Stomach (tissue), 9 donors: ENCODE measurements around the gene CEACAM5. TPM values are rescaled to one million over a fixed set of nuclear protein-coding genes. Genes with fewer than 3 reads are reported as not detected.

Experiments
- DNase-seq, 2 donors: peaks; one replicate each; pipeline versions ENCODE4 v3.0.0 to v3.0.0-alpha.2; 2013 to 2019
- H3K27ac ChIP-seq, 5 donors: fragments of 200-600 bp in 4 of 5; sonication (generic) in 4 of 5; one replicate each; pipeline ENCODE4 v1.5.1; 2013 to 2019; ENCODE audit warnings: mild to moderate bottlenecking in 1 of 5, moderate library complexity in 1 of 5
- H3K27me3 ChIP-seq, 3 donors: fragments of 200-600 bp; sonication (generic); one replicate each; pipeline ENCODE4 v1.5.1; 2017 to 2019; ENCODE audit warnings: mixed run types in 1 of 3
- H3K36me3 ChIP-seq, 4 donors: fragments of 200-600 bp; sonication (generic); 1 replicate in 3 of 4; 2 replicates in 1 of 4; pipeline ENCODE4 v1.5.1; 2016 to 2019
- H3K4me1 ChIP-seq, 4 donors: fragments of 200-600 bp; sonication (generic); one replicate each; pipeline ENCODE4 v1.5.1; 2016 to 2019
- H3K4me3 ChIP-seq, 4 donors: fragments of 200-600 bp; sonication (generic) in 3 of 4; one replicate each; pipeline ENCODE4 v1.5.1; 2016 to 2019; ENCODE audit warnings: mild to moderate bottlenecking in 1 of 4
- H3K9me3 ChIP-seq, 4 donors: fragments of 200-600 bp; sonication (generic); one replicate each; pipeline ENCODE4 v1.5.1; 2016 to 2019
- EP300 ChIP-seq: sonication (generic); formaldehyde crosslinking; IDR thresholded peaks from one replicate; pipeline ENCODE4 v1.6.1; 2017; ENCODE audit warnings: antibody characterized with exemption
- POLR2A ChIP-seq, 4 donors: fragments of 450-650 bp; IDR thresholded peaks; one replicate each; pipeline ENCODE4 v1.6.1; 2016; ENCODE audit warnings: antibody characterized with exemption in 4 of 4, control low read depth in 2 of 4, mild to moderate bottlenecking in 1 of 4, moderate library complexity in 1 of 4
- POLR2AphosphoS5 ChIP-seq, 3 donors: sonication (generic); formaldehyde crosslinking; IDR thresholded peaks; one replicate each; pipeline ENCODE4 v1.6.1; 2016; ENCODE audit warnings: antibody characterized with exemption in 3 of 3
- WGBS, 5 donors: extraction: QIAGEN DNeasy Blood & Tissue Kit in 3 of 5; methylation state at CpG; one replicate each; pipeline versions ENCODE4 v1.1.5 to v1.1.7; 2013 to 2018; 5-methylcytosine and 5-hydroxymethylcytosine counted together
- intact Hi-C: fragments of 100-400 bp; cut with DNase I; formaldehyde crosslinking; loops from one replicate; pipeline ENCODE4 v1.15.1; 2023; ENCODE audit warnings: low total_unique reads
- polyA plus RNA-seq, 3 donors: library from polyadenylated mRNA; stranded (reverse); fragments of 200-250 nt; gene quantifications; one replicate each; pipeline ENCODE4 v1.2.3, GENCODE V29; 2013
- total RNA-seq, 5 donors: library from RNA; depleted of rRNA; stranded (reverse); fragments of >200 nt; gene quantifications; one replicate each; pipeline versions ENCODE4 v1.1.0 to v1.2.3, GENCODE V29; 2014 to 2016
- TF ChIP-seq, protein P1 (sequence below), 7 experiments: fragments of 450-650 bp in 4 of 7; fragments of 200-600 bp in 3 of 7; sonication (generic) in 3 of 7; IDR thresholded peaks; one replicate each; pipeline ENCODE4 v1.5.1; 2016 to 2019; ENCODE audit warnings: antibody characterized with exemption in 7 of 7, control low read depth in 2 of 7, mild to moderate bottlenecking in 1 of 7
- donor health status: healthy with polysubstance abuse.
- donor health status: Bipolar disorder and iron deficiency.
- donor health status: healthy.

CEACAM5 gene
- total and polyA plus RNA-seq, 8 donors = 0.72 to 118 (median 20.6) TPM

GRCh38 chr19:41688687-41689086 is 19.7 kb upstream of the CEACAM5 start:
- intact Hi-C loops = no loop called here
- Histone ChIP-seq H3K4me3 (no peak overlapping the region), H3K36me3 (no peaks in the 10 kb centered on the region), H3K4me1 (peaks cover 0 to 3% (median 0%) of the 10 kb centered on the region in 4 donors), H3K9me3 (peaks cover 0 to 20% (median 5%) of the 10 kb centered on the region in 4 donors), H3K27me3 (peaks cover 0 to 59% (median 5%) of the 10 kb centered on the region in 3 donors), H3K27ac (no peak overlapping the region)
- no peak for TF ChIP-seq POLR2AphosphoS5 (IDR thresholded peaks at IDR 0.05)
- TF ChIP-seq EP300 = no peak
- TF ChIP-seq, protein P1, sequence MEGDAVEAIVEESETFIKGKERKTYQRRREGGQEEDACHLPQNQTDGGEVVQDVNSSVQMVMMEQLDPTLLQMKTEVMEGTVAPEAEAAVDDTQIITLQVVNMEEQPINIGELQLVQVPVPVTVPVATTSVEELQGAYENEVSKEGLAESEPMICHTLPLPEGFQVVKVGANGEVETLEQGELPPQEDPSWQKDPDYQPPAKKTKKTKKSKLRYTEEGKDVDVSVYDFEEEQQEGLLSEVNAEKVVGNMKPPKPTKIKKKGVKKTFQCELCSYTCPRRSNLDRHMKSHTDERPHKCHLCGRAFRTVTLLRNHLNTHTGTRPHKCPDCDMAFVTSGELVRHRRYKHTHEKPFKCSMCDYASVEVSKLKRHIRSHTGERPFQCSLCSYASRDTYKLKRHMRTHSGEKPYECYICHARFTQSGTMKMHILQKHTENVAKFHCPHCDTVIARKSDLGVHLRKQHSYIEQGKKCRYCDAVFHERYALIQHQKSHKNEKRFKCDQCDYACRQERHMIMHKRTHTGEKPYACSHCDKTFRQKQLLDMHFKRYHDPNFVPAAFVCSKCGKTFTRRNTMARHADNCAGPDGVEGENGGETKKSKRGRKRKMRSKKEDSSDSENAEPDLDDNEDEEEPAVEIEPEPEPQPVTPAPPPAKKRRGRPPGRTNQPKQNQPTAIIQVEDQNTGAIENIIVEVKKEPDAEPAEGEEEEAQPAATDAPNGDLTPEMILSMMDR (IDR thresholded peaks at IDR 0.05) = no peak
- no peak for TF ChIP-seq POLR2A (IDR thresholded peaks at IDR 0.05)
- WGBS, 5 donors = 64 to 78% (median 69%) methylated on average over 2 to 4 of the region's 4 CpGs
- no peak for DNase-seq

- 56 to 68% (median 61%) methylated on average over 3 to 4 of the region's 4 CpGs for WGBS, 5 donors
- H3K4me1 ChIP-seq = peaks cover 0 to 3% (median 0%) of the 10 kb centered on the region in 4 donors
- peaks cover 0 to 20% (median 5%) of the 10 kb centered on the region in 4 donors for H3K9me3 ChIP-seq
- TF ChIP-seq POLR2AphosphoS5 (IDR thresholded peaks at IDR 0.05) (no peak), POLR2A (IDR thresholded peaks at IDR 0.05) (no peak), EP300 (no peak)
- TF ChIP-seq, protein P1 (IDR thresholded peaks at IDR 0.05) = no peak
- no peak overlapping the region for H3K4me3 ChIP-seq
- H3K27ac ChIP-seq = no peak overlapping the region
- DNase-seq = no peak
- H3K27me3 ChIP-seq = peaks cover 0 to 61% (median 5%) of the 10 kb centered on the region in 3 donors
- H3K36me3 ChIP-seq = no peaks in the 10 kb centered on the region
- intact Hi-C loops = no loop called here
Observed at GRCh38 chr19:41689993-41690800, 18.2 kb upstream of the CEACAM5 start.

DNA sequence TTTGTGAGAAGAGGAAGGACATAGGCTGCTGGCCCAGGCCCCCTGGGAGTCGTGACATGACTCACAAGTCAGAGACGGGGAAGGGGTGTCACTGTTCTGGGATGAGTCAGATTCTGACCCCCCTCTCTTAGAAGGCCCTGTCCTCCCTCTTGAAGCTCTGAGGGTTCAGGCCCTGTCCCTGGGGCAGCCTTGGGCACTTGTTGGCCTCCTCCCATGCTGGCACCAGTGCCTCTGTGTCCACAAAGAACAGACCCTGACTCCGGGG is 17.7 kb upstream of the CEACAM5 start:
- intact Hi-C loops = no loop called here

GRCh38 chr19:41691268-41691970 is 17.0 kb upstream of the CEACAM5 start:
- Histone ChIP-seq H3K4me1 (peaks cover 0 to 3% (median 0%) of the 10 kb centered on the region in 4 donors), H3K27ac (no peak overlapping the region), H3K27me3 (peaks cover 0 to 61% (median 5%) of the 10 kb centered on the region in 3 donors), H3K4me3 (no peak overlapping the region), H3K36me3 (no peaks in the 10 kb centered on the region), H3K9me3 (peaks cover 0 to 20% (median 5%) of the 10 kb centered on the region in 4 donors)
- intact Hi-C loops = no loop called here
- TF ChIP-seq POLR2A (IDR thresholded peaks at IDR 0.05) (no peak), EP300 (no peak), POLR2AphosphoS5 (IDR thresholded peaks at IDR 0.05) (no peak)
- TF ChIP-seq, protein P1 (IDR thresholded peaks at IDR 0.05) = peak in 5 of 7 experiments; percentile 13 to 59 (median 29)
- WGBS, 5 donors = 29 to 32% (median 30%) methylated on average over 20 of the region's 20 CpGs
- DNase-seq = peak; percentile 39 to 45

More for the DNA sequence above, 17.7 kb upstream of the CEACAM5 start:
- no peak for DNase-seq
- H3K27ac ChIP-seq = no peak overlapping the region
- peaks cover 0 to 20% (median 5%) of the 10 kb centered on the region in 4 donors for H3K9me3 ChIP-seq
- WGBS, 5 donors = 66 to 81% (median 76%) methylated on average over 2 to 3 of the region's 3 CpGs
- no peaks in the 10 kb centered on the region for H3K36me3 ChIP-seq
- H3K4me1 ChIP-seq = peaks cover 0 to 3% (median 0%) of the 10 kb centered on the region in 4 donors
- TF ChIP-seq POLR2AphosphoS5 (IDR thresholded peaks at IDR 0.05) = no peak
- TF ChIP-seq, protein P1 (IDR thresholded peaks at IDR 0.05) = no peak
- no peak for TF ChIP-seq EP300
- H3K27me3 ChIP-seq = peaks cover 0 to 61% (median 5%) of the 10 kb centered on the region in 3 donors
- no peak overlapping the region for H3K4me3 ChIP-seq
